ENCODE measurements around the gene KCNH2. TPM values are rescaled to one million over a fixed set of nuclear protein-coding genes. Genes with fewer than 3 reads are reported as not detected.

KCNH2 gene
- total RNA-seq, 1 donor from 2014 or later, result not detected

DNA sequence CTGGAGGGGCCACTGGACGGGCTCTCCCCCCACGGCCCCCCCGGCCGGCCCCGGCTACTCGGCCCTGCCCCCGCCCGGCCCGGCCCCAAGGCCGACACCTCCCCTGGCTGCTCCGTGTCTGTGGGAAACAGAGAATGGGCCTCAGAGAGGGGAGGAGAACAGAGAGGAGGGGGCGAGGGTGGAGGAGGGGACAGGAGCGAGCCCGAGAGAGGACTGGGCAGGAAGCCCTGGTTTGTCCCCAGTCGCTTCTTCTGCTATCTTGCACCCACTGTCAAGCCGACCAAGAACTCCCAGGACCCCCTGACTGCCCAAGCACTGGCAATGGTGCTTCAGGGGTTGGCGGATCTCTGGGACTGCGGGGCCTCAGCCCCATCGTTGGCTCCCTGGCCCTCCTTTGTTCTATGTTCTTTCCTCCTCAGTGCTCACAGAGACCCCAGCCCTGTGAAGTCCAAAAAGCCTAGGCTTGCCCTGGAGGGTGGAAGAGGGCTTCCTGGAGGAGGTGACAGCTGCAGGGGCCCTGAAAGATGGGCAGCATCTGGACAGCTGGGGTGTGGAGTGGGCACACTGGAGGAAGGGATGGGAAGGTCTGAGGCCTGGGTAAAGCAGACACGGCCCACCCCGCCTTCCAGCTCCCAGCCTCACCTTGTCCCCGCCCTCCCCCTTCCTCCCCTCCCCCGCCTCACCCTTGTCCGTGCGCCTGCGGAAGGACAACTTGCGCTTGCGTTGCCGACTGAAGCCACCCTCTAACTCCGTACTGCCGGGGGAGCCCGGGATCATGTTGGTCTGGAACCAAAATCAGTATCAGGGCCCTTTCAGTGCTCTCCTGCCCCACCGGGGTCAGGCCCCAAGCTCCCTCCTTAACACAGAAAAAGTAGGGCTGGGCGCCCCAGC lies 30.1 kb downstream of the KCNH2 start:
- DNase-seq, result no peak

DNA sequence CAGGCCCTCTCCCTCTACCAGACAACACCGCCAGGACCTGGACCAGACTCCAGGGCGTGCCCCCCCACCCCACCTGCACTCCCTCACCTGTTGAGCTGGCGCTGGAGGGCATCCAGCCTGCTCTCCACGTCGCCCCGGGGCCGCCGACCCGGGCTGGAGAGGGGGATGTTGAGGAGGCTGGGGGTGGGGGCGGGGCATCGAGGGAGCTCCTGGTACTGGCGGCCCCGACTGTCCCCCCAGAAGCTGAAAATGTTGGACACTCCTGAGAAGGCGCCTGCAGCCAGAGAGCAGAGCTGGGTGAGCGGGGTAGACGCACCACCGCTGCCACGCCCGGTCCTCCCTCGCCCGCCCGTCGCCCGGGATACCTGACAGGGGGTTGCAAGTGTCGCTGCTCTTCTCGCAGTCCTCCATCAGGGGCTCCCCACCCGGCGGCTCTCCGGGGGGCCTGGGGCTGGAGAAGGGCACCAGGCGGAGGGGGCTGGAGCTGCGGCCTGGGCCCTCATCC lies 30.8 kb downstream of the KCNH2 start:
- no peak for DNase-seq

DNA sequence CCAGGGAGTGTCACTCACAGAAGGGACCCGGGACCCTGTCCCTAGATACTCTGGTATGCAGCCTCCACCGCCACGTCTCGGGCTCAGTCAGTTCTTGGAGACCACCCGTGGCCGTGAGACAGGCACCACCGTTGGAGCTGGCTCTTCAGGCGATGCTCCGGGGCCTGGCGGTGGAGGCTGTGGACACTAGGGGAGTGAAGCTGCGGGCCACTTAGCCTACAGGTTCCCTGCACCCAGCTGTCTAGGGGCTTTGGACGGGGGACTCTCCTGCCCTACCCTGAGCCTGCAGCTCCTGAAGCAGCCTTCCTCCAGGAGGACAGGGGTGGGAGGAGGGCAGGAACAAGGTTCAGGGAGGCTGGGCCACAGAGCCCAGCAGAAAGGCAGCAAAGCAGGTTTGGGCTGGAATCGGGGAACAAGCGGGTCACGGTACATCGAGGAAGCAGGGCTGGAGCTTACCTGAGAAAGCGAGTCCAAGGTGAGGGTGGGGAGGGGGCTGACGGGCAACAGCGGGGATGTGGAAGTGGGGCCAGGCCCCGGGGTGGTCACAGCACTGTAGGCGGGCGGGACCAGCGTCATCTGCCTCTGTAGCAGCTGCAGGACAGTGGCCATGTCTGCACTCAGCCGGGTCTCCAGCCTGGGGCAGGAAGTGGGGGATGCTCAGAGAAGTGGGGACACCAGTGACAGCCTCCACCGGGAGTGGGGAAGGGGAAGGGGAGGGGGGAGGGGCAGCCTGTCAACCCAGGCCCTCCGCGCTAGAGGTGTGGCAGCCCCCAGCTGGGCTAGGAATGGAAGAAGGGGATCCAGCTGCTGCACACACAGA lies 31.5 kb downstream of the KCNH2 start:
- DNase-seq, result no peak

DNA sequence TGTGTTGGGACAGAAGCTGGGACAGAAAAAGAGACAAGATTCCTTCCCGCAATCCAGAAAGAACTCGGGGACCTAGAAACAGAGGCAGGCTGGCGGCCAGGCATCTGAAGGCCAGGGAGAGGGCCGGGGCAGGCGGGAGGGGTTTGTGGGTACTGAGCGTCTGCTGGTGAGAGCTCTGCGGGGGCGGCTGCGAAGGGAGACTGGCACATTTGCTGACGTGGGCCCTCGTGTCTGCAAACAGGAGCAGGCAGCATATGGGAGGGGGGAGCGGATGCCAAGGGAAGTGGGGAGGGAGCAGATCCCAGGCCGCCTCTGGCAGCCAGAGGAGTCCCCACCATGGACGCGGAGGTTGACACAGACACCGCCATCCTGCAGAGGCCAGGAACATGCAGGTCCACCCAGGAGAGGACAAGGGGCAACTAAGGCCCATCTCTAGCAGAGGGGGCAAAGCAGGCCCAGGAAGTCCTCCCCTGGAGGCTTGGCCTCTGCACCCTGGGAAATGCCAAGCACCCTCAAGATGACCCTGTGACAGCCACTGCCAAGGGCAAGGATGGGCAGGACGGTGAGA lies 32.2 kb downstream of the KCNH2 start:
- no peak for DNase-seq

DNA sequence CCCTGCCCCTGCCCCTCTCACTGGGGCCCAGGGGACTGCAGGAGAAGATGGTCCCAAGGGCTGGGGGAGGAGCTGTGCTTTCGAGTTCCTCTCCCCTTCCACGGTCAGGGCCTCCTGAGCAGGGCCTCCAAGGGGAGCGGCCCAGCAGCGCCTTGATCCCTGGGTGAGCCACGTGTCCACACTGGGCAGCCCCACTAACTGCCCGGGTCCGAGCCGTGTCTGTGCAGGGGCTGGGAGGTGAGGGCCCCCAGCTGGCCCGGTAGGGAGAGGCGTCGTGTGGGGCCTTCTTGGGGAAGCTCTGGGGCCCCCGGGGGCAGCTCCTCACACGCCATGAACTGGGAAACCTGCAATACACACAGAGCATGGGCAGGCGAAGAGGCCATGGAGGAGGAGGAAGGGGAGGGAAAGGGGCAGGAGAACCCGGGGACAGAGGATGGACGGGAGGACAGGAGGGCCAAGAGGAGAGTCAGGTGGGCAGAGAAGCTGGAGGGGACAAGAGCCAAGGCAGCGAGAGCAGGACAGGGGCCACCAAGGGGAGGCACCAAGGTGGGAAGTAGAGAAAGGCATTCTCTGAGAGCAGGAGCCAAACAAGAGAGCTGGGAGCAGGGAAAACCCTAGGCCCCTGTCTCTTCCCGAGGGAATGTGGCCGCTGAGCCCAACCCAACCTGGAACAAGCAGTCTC lies 32.8 kb downstream of the KCNH2 start:
- no peak for DNase-seq

DNA sequence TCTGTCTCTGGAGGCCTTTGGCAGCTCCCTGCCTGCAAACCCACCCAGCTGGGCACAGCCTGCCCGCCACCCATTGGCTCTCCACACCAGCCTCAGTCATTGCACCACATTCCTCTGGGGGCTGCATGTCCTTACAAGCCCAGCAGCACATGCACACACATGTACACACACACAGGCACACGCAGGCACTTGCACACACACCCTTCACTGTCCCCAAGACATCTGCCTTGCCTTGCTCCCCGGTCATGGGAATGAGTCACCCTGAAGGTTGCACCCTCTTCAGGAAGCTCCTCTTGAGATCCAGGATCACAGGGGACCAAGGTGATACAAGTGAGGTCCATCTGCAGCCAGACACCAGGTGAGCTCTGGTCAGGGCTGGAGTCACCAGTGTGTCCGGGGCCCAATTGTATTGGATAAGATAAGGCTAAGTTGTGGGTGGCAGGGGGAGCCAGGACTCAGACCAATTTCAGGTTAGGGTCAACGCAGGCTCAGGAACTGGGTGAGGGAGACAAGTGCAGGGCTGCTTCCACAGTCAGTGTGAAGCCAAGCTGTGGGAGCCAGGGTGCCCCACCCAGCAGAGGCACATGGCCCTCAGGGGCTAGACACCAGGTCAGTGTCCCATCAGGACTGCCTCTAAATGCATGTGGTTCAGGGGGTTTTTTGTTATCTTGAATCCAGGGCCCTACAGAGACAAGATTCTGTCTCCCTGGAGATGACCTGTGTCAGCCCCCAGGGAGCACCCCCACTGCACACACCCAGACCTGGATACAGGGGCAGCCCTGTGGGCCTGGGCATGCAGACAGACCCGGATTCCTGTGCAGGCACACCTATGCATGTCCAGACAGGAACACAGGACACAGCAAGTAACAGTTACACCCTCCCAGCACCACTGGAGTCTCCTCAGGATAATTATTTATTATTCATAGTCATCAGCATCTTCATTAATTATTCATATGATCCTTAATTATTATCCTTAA lies 33.8 kb downstream of the KCNH2 start:
- DNase-seq, result no peak

DNA sequence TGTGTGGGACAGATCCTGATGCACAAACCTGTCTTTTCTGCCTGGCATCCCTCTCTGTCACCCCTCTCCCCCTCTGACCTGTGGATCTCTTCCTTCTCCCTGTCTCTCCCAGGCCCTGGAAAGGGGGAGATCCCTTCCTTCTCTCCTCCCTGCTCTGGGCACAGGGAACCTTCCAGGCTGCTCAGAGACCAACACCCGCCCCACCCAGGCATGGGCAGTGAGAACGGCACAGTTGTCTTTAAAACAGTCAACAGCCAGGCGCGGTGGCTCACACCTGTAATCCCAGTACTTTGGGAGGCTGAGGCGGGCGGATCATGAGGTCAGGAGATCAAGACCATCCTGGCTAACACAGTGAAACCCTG lies 34.7 kb downstream of the KCNH2 start:
- DNase-seq, result no peak

DNA sequence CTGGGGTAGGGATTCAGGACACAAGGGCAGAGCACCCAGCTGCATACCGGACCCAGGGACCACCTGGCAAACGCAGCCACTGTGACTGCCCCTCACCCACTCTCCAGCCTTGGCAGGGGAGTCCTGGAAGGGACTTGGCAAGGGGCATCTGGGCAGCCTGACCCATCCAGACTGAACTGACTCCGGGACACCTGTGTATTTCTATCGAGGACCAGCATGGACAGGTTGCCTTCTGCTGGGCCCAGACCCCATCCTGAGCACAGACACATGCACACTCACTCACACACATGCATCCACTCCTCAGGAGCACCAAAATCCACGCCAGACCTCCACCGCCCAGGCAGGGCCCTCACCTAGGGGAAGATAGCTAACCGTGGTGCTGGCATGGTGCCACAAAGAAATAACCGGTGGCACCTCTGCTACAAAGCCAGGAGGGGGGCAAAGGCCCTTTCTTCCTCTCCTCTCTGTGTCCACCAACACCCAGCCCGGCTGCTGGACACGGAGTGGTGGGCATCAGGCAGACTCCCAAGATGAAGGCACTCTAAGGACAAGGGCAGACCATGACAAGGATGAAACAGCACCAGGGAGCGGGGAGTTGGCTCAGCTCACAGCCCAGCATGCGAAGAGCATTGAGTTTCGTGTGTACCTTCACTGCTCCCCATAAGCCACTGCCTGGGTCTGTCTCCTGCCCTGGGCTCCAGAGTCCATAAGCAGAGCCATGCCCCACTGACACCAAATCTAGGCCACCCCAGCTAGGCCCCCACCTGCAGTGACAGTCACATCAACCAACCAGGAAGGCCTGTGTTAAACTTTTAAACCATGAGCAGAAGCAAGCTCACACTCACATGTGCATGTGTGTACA lies 35.3 kb downstream of the KCNH2 start:
- no peak for DNase-seq

DNA sequence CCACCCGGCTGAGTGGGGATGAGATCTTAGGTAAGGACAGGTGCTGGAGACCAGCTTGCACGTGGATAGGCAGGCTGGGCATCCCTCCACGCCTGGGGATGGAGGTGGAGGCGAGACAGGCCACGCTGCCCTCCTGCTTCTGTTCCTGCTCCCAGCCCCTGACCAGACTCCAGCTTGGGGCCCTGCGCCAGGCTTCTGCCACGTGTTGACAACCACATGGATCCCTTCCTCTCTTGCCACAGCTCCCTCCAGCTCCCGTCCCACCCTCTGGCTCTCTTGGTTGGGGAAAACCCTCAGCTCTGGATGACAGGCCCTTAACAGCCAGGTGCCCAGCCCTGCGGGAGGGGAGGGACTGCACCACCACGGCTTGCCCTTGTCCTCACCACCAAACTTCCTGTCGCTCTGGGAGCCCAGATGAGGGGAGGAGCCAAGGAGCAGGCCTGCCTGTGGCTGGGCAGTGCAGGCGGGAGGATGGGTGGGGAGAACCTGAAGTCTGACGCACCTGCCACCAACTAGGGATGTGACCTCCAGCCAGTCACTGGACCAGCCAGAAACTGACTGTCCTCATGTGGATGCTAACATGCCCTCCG lies 36.0 kb downstream of the KCNH2 start:
- DNase-seq, result no peak

DNA sequence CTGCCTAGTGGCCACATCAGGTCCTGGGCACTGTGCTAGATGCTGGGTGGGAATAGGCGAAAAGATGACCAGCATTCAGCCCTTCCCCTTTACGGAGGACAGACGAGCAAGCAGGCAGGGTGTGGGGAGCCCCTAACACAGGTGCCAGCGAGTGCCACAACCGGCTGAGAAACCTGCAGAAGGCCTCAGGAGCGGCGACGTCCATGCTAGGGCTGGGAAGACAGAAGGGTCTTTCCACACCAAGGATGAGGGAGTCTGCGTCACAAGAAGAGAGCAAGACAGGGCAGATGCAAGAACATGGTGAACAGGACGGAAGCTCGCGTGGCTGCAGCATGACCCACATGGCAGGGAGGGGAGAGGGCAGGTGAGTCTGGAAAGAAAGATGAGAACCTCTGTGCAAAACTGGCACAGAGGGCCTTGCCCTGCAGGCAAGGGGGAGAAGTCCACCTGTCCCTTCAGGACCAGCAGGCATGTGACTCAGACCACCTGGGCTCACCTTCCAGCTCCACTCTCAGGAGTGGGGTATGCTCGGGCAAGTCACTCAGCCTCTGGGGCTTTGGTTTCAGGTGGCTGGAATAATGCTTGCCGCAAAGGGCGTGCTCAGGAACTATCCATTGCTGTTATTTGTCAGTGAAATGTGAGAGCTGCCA lies 36.6 kb downstream of the KCNH2 start:
- no peak for DNase-seq

DNA sequence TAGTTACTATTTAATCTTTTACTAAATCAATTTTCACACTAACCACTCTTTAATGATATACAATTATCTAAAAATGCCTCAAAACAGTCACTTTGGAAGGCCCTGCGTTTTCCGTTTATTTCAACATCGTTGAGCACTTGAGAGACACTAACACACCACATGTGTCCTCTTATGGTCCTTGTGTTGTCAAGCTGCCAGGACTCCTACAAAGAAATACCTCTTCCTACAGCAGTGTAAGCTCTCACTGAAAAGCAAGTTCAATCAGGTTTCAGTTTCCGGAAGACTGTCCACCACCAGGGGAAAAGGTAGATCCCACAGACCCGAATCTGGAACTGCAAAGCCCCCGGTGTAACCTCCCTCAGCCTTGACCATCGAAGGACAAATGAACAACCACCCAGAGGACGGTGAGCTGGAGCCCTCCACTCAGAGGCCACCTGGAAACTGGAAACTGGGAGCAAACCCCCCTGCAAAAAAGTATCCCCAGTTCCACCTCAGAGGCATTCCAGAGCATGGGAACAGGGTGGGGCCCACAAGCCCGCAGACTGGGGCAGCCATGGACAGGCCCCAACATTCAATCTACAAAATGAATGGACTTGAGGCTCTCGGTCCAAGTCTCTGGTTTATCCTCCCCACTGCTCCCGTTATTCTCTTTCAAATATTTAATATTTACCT lies 37.6 kb downstream of the KCNH2 start:
- DNase-seq, result no peak

DNA sequence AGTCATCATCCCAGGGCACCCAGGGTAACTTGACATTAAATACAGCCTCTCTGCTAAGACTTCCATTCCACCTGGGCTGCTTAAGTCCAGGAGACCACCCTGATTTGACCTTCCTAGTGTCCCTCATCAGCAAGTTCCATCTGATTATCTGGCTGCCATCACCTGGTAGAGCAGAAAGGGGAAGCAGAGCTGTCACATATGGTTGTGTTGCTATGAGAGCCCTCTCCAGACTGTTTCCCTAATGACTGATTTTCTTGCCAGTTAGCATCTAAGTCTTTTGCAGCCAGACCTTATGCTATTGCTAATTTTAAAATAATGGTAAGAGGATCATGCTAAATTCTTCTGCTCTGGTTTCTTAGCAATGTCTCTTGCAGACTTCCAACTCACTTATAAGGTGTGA lies 38.7 kb downstream of the KCNH2 start:
- DNase-seq, result no peak

DNA sequence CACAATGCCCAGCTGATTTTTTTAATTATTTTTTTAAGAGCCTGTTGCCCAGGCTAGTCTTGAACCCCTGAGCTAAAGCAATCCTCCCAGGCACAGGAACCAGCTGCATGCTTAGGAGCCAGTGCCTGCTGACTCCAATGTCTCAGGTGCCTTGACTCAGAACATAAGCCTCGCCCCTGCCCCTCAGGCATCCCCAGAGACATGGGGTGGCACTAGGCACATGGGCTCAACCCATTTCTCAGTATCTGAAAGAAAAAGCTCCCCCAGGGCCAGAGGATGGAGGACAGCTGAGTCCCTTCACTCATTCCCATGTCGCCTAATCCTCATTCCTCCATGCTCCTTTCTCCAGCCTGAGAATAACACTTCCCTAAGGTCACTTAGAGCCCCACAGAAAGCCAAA lies 39.1 kb downstream of the KCNH2 start:
- DNase-seq, result no peak

DNA sequence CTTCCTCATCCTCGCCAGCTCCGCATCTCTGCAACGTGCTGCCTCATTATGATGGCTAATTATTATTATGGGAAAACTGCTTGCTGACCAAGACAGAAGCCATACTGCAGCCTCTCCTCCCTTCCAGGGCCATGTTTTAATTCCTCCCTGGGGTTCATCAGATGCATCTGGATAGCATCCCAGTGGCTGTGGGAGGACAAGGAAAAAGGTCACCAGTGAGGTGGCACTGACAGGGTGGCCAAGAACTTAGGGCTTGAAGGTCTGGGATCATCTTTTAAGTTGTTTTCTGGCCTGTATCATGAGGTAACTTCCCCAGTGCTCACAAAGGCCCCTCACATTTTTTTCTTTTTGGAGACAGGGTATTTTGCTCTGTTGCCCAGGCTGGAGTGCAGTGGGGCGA lies 39.6 kb downstream of the KCNH2 start:
- no peak for DNase-seq

DNA sequence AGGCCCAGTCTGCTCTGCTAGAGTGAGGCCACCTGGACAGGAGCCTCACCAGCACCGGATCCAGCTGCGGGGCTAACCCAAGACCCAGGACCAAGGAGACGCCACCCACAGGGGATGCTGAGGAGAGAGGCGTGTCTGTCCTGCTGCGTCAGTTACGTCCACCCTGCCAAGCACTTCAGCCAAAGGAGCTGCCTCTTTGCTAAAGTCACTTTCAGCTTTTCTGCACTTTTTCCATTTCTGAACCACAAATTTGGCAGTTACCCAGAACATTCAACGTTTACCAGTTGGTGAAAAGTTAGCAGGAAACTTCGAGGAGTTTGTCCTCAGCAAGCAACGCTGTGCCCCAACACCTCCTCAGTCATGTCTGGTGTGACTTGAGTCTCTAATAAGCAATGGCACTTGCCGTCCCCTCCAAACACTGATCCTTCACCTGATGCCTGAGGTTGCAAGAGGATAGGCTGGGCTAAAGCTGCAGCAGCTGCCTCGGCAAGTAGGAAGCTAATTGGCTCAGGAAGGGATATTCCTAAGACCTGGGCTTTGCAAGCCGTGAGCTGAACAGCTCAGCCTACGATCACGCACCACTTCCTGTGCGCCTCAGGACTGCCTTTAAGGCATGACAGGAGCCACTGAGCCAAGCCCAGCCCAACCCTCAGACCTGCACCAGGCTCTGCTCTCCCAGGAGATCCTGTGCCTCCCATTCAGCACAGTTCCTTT lies 40.1 kb downstream of the KCNH2 start:
- DNase-seq, result no peak

DNA sequence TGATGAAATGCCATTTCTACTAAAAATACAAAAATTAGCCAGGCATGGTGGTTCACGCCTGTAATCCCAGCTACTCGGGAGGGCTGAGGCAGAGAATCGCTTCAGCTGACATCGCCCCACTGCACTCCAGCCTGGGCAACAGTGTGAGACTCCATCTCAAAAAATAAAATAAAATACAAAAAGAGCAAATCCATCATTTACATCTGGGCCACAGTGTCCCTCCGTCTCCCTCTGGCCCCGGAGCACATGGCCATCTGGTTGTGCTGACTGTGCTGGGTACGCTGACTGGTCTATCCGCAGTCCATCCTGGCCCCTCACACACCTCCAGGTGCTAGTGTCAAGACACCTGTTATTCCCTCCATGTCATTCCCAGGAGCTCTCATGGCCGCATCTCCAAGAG lies 42.1 kb downstream of the KCNH2 start:
- no peak for DNase-seq

DNA sequence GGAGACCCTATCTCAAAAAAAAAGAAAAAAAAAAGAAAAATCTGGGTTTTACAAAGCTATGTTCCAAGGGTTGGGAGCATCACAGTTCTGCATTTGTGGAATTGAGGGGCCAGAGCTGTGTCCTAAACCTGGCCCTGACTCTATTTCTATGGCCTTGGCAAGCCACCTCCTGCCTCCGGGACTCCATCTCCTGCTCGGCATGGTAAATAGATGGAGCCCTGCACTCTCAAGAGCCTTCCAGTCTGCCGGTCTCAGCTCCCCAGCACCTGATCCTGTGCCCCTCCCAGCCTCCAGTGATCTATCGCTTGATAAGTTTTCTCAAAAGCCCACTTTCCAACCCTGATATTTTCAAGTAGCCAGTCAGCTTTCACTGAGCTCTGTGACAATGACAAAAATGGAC lies 43.0 kb downstream of the KCNH2 start:
- no peak for DNase-seq

DNA sequence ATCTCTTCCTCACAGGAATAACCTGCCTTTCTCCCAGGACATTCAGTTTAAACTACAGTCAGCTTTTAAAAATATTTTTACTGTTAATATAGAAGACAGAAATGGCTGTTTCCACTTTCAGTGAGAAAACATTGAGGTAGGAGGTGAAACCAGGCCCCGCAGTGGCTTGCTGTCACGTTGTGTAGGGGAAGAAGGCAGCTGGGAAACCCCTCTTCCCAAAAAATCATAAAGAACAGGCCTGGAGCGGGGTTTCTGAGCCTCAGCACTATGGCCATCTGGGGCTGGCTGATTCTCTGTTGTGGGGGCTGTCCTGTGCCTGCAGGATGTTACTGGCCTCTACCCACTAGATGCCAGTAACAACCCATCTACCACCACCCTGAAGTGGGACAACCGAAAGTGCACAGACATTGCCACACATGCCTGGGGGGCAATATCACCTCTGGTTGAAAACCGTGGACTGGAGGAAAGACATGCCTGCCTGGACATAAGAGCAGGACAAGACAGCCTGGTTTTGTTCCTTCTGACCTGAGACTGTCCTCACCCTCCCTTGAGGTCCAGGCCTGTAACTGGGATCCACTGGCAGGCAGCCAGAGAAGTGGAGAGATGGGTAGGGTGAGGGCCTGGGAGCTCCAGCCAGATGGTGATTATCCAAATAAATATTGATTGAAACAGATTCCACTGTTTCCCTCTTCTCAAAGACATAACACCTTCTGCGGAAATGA lies 43.9 kb downstream of the KCNH2 start:
- DNase-seq, result no peak

Measured in dermis blood vessel endothelial cell (primary cell).